CD4-positive, alpha-beta T cell (primary cell): ENCODE data around the gene TSPAN33. TPM values are rescaled to one million over a fixed set of nuclear protein-coding genes. Genes with fewer than 3 reads are reported as not detected.
A peak's percentile ranks its signal among the peaks of the same experiment; 100 is the strongest.

Experiments used
- ATAC-seq: fragments of 200-7000 bp; cut with Tn5 transposase; one replicate; pipeline ENCODE4 v1.10.0; 2022; ENCODE audit warnings: mild to moderate bottlenecking; ENCODE audit not compliant: poor library complexity
- CTCF ChIA-PET: fragments of 350-600 bp; sonication (Branson Sonifier 250); formaldehyde crosslinking; loops from one replicate; lab custom pipeline; 2021; ENCODE audit warnings: antibody characterized with exemption, inconsistent platforms; lab: Charles Lee
- POLR2A ChIA-PET: fragments of 350-600 bp; sonication (Branson Sonifier 250); formaldehyde crosslinking; loops from one replicate; lab custom pipeline; 2021; ENCODE audit warnings: antibody characterized with exemption, inconsistent platforms; lab: Charles Lee
- DNase-seq, 14 experiments: peaks; one replicate each; pipeline ENCODE4 v3.0.0-alpha.2; 2013 to 2020; ENCODE audit warnings: mixed read lengths in 2 of 14
- H3K27ac ChIP-seq, 2 donors: one replicate each; pipeline versions ENCODE4 v1.5.1 to v1.7.0; 2013; ENCODE audit warnings: low read length in 2 of 2, low read depth in 1 of 2, mild to moderate bottlenecking in 1 of 2
- H3K27me3 ChIP-seq, 2 experiments: 1 replicate in 1 of 2; 2 replicates in 1 of 2; pipeline versions ENCODE4 v1.6.1 to v1.7.0; 2013; ENCODE audit warnings: low read length in 2 of 2, control low read depth in 1 of 2, mild to moderate bottlenecking in 1 of 2, moderate library complexity in 1 of 2; ENCODE audit not compliant: insufficient read depth in 2 of 2, control insufficient read depth in 1 of 2
- H3K36me3 ChIP-seq: one replicate; pipeline ENCODE4 v1.6.1; 2013; ENCODE audit warnings: low read length, control low read depth; ENCODE audit not compliant: insufficient read depth
- H3K4me1 ChIP-seq: one replicate; pipeline ENCODE4 v1.6.1; 2013; ENCODE audit warnings: low read length, control low read depth; ENCODE audit not compliant: insufficient read depth
- H3K4me3 ChIP-seq: one replicate; pipeline ENCODE4 v1.5.1; 2013; ENCODE audit warnings: mild to moderate bottlenecking, low read length, moderate library complexity
- H3K9me3 ChIP-seq, 2 experiments: 1 replicate in 1 of 2; 2 replicates in 1 of 2; pipeline versions ENCODE4 v1.6.1 to v1.7.0; 2013; ENCODE audit warnings: low read length in 2 of 2, mild to moderate bottlenecking in 2 of 2, control low read depth in 1 of 2, moderate library complexity in 1 of 2; ENCODE audit not compliant: control insufficient read depth in 1 of 2, insufficient read depth in 1 of 2
- H3K27ac Mint-ChIP-seq: one replicate; pipeline ENCODE4 v1.8.0; 2020; ENCODE audit warnings: mixed read lengths
- H3K27me3 Mint-ChIP-seq: one replicate; pipeline ENCODE4 v1.8.0; 2021; ENCODE audit warnings: mixed read lengths
- H3K36me3 Mint-ChIP-seq: one replicate; pipeline ENCODE4 v1.8.0; 2021; ENCODE audit warnings: low read depth, mixed read lengths
- H3K4me1 Mint-ChIP-seq: one replicate; pipeline ENCODE4 v1.8.0; 2021; ENCODE audit warnings: low read depth, mixed read lengths
- H3K4me3 Mint-ChIP-seq: one replicate; pipeline ENCODE4 v1.8.0; 2020; ENCODE audit warnings: mild to moderate bottlenecking, mixed read lengths
- H3K9me3 Mint-ChIP-seq: one replicate; pipeline ENCODE4 v1.8.0; 2020; ENCODE audit warnings: mixed read lengths
- intact Hi-C, 2 experiments: fragments of 100-400 bp; cut with DNase I in 1 of 2; cut with micrococcal nuclease in 1 of 2; formaldehyde crosslinking; loops; one replicate each; pipeline versions ENCODE4 v1.15.1 to v1.9.0; 2023 to 2025; cut with DNase I, micrococcal nuclease
- total RNA-seq, 174 experiments: library from RNA in 2 of 174; stranded (reverse) in 2 of 174; gene quantifications; one replicate each; pipeline ENCODE4 v1.2.3 and lab custom pipeline; 2021 to 2026
- TF ChIP-seq, protein P1 (sequence below): fragments of 200-600 bp; IDR thresholded peaks from one replicate; pipeline ENCODE4 v1.8.0; 2022; ENCODE audit warnings: antibody characterized with exemption, mild to moderate bottlenecking

TSPAN33 gene
- total RNA-seq, 2 experiments from 2014 or later, result 3.6 to 4.1 TPM

DNA sequence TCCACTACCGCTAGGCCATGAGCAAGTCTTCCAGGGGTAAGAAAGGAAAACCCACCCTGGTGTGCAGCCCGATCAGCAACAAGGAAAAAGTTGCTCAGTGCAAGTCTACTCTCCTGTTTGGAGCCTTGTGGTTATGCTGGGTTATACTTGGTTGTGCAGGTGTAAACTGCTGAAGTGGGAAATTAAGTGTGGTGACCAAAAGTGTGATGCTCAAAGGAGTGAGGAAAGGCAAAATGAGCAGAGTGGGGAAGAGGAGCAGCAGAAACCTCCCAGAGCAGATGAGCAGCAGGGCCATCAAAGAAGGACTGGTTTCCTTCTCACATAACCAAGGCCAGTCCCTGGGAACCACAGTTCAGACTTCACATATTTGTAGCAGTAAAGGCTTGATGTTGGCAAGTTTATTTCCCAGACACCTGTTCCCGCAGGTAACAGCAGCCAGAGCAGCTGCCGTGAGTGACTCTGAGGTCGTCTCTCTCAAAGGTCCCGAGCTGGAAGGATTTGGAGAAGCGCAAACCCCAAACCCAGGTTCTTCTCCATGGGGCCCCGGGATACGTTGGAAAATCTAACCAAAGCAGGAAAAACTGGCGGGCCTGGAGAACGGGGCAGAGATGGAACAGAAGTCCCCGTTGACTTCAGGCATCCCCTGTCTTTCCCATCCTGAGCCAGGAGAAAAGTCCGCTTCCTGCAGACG lies 43.3 kb downstream of the TSPAN33 start:
- Histone ChIP-seq H3K36me3 (no peaks in the 10 kb centered on the region), H3K27me3 (peaks cover 25 to 42% of the 10 kb centered on the region in 2 experiments), H3K4me1 (peaks cover 13% of the 10 kb centered on the region), H3K4me3 (peak overlapping the region; percentile 38), H3K27ac (no peak overlapping the region), H3K9me3 (no peaks in the 10 kb centered on the region)
- intact Hi-C loops, result no loop called here
- POLR2A ChIA-PET, result interaction anchor here (1.7 kb wide), 1 partner anchor 21 kb away, joined by 4 read pairs; no protein-coding TSS in a partner anchor
- H3K27ac Mint-ChIP-seq, result no peak overlapping the region
- peaks cover 12% of the 10 kb centered on the region for H3K4me1 Mint-ChIP-seq
- no peaks in the 10 kb centered on the region for H3K36me3 Mint-ChIP-seq
- peaks cover 67% of the 10 kb centered on the region for H3K27me3 Mint-ChIP-seq
- ATAC-seq, result no peak
- H3K9me3 Mint-ChIP-seq, result no peaks in the 10 kb centered on the region
- TF ChIP-seq, protein P1, sequence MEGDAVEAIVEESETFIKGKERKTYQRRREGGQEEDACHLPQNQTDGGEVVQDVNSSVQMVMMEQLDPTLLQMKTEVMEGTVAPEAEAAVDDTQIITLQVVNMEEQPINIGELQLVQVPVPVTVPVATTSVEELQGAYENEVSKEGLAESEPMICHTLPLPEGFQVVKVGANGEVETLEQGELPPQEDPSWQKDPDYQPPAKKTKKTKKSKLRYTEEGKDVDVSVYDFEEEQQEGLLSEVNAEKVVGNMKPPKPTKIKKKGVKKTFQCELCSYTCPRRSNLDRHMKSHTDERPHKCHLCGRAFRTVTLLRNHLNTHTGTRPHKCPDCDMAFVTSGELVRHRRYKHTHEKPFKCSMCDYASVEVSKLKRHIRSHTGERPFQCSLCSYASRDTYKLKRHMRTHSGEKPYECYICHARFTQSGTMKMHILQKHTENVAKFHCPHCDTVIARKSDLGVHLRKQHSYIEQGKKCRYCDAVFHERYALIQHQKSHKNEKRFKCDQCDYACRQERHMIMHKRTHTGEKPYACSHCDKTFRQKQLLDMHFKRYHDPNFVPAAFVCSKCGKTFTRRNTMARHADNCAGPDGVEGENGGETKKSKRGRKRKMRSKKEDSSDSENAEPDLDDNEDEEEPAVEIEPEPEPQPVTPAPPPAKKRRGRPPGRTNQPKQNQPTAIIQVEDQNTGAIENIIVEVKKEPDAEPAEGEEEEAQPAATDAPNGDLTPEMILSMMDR, result no peak
- H3K4me3 Mint-ChIP-seq, result peak overlapping the region; percentile 87
- no peak for DNase-seq
- CTCF ChIA-PET, result no interaction called here

DNA sequence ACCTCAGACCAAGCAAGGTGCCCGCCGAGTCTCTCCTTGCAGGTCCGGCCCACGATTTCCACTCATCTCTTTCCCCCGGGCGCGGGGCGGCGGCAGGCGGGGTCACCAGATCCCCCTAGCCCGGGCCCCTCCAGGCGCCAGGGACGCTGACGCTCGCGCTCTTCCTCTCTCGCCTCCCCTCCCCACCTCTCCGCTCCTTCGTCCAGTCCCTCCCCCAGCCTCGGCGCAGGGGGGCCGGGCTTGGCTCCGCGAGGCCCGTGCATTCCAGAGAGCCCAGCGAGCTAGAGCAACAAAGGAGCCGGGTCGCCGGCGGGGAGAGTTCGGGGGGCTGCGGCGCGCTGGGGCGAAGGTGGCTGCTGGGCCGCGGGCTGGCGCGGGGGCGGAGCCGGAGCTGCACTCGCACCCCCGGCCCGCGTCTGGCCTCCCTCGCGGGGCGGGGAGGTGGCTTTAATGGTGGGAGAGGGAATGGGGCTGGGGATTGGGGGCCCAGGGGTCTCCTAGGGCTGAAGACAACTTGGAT lies 43.9 kb downstream of the TSPAN33 start, which contains the start of gene SMO:
SMO (plus strand) TSS at position 262 of the 520 bp plus-strand sequence. CDS start 519 bp downstream, outside the sequence.
- peaks cover 73% of the 10 kb centered on the region for H3K27me3 Mint-ChIP-seq
- DNase-seq (peak in 3 of 14 experiments; percentile 12 to 15 (median 14)), ATAC-seq (peak; percentile 44)
- TF ChIP-seq, protein P1, result no peak
- H3K4me1 ChIP-seq, result peaks cover 13% of the 10 kb centered on the region
- peaks cover 12% of the 10 kb centered on the region for H3K4me1 Mint-ChIP-seq
- no peak within 1 kb of the TSS for H3K27ac ChIP-seq
- H3K9me3 Mint-ChIP-seq, result no peaks in the 10 kb centered on the region
- POLR2A ChIA-PET, result interaction anchor here (1.7 kb wide), 1 partner anchor 22 kb away, joined by 4 read pairs; no protein-coding TSS in a partner anchor
- CTCF ChIA-PET, result no interaction called here
- H3K4me3 ChIP-seq, result peak within 1 kb of the TSS; percentile 38
- no peaks in the 10 kb centered on the region for H3K36me3 Mint-ChIP-seq
- peaks cover 25 to 43% of the 10 kb centered on the region in 2 experiments for H3K27me3 ChIP-seq
- no peak within 1 kb of the TSS for H3K27ac Mint-ChIP-seq
- H3K9me3 ChIP-seq, result no peaks in the 10 kb centered on the region
- no peaks in the 10 kb centered on the region for H3K36me3 ChIP-seq
- peak within 1 kb of the TSS; percentile 87 for H3K4me3 Mint-ChIP-seq
- intact Hi-C loops, result no loop called here

DNA sequence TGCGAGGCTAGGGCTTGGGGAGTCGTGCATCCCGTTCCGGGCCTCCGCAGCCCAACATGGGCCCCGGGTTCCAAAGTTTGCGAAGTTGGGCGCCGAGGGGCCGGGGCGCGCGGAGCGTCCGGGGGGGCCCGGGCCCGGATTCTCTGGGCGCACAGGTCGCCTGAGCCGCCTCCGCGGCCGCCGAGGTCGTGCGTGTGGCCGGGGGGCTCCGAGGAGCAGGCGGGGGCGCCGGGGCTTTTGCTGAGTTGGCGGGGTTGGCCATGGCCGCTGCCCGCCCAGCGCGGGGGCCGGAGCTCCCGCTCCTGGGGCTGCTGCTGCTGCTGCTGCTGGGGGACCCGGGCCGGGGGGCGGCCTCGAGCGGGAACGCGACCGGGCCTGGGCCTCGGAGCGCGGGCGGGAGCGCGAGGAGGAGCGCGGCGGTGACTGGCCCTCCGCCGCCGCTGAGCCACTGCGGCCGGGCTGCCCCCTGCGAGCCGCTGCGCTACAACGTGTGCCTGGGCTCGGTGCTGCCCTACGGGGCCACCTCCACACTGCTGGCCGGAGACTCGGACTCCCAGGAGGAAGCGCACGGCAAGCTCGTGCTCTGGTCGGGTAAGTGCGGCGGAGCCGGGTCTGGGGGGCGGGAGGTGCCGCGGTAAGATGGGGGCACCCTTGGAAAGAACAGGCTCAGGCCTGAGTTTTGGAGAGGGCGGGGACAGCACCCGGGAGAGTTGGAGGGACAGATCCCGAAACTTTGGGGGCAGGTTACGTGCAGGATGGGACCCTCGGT lies 44.6 kb downstream of the TSPAN33 start:
- Histone ChIP-seq H3K4me1 (peaks cover 13% of the 10 kb centered on the region), H3K27ac (no peak overlapping the region), H3K9me3 (no peaks in the 10 kb centered on the region), H3K4me3 (peak overlapping the region; percentile 38), H3K36me3 (no peaks in the 10 kb centered on the region), H3K27me3 (peaks cover 25 to 43% of the 10 kb centered on the region in 2 experiments)
- ATAC-seq, result peak; percentile 21
- TF ChIP-seq, protein P1, result no peak
- Mint-ChIP-seq H3K4me3 (peak overlapping the region; percentile 58), H3K36me3 (no peaks in the 10 kb centered on the region), H3K9me3 (no peaks in the 10 kb centered on the region), H3K27ac (no peak overlapping the region), H3K4me1 (peaks cover 12% of the 10 kb centered on the region), H3K27me3 (peaks cover 73% of the 10 kb centered on the region)
- POLR2A ChIA-PET, result interaction anchor here (0.6 to 1.7 kb wide), 2 partner anchors 19 to 22 kb away, joined by 3 to 4 read pairs; no protein-coding TSS in a partner anchor
- intact Hi-C loops, result no loop called here
- CTCF ChIA-PET, result no interaction called here
- peak in 1 of 14 experiments; percentile 9 for DNase-seq
